Astrocyte of the cerebellum (primary cell): ENCODE data around the gene ERBB4.

Experiments
- DNase-seq: peaks from one replicate; pipeline ENCODE4 v3.0.0-alpha.2; 2011; ENCODE audit warnings: low read depth
- H3K4me3 ChIP-seq: 2 replicates; pipeline ENCODE4 v1.5.1; 2011; ENCODE audit warnings: mild to moderate bottlenecking, low read depth, low read length, moderate library complexity
- in situ Hi-C: cut with HindIII; loops from 2 replicates; pipeline ENCODE4 v1.10.0; 2017; ENCODE audit warnings: low sequenced_read_pairs
- TF ChIP-seq, protein P1 (sequence below): IDR thresholded peaks from 2 replicates; pipeline ENCODE4 v1.5.1; 2012; ENCODE audit warnings: low read length, low read depth, moderate library complexity, mild to moderate bottlenecking; ENCODE audit errors: missing control alignments

Gene ERBB4

GRCh38 chr2:211822686-211823335, 715.8 kb downstream of the ERBB4 start:
- H3K4me3 ChIP-seq, result no peak overlapping the region
- DNase-seq, result no peak
- TF ChIP-seq, protein P1, sequence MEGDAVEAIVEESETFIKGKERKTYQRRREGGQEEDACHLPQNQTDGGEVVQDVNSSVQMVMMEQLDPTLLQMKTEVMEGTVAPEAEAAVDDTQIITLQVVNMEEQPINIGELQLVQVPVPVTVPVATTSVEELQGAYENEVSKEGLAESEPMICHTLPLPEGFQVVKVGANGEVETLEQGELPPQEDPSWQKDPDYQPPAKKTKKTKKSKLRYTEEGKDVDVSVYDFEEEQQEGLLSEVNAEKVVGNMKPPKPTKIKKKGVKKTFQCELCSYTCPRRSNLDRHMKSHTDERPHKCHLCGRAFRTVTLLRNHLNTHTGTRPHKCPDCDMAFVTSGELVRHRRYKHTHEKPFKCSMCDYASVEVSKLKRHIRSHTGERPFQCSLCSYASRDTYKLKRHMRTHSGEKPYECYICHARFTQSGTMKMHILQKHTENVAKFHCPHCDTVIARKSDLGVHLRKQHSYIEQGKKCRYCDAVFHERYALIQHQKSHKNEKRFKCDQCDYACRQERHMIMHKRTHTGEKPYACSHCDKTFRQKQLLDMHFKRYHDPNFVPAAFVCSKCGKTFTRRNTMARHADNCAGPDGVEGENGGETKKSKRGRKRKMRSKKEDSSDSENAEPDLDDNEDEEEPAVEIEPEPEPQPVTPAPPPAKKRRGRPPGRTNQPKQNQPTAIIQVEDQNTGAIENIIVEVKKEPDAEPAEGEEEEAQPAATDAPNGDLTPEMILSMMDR, result no peak
- in situ Hi-C loops, result no loop called here

DNA sequence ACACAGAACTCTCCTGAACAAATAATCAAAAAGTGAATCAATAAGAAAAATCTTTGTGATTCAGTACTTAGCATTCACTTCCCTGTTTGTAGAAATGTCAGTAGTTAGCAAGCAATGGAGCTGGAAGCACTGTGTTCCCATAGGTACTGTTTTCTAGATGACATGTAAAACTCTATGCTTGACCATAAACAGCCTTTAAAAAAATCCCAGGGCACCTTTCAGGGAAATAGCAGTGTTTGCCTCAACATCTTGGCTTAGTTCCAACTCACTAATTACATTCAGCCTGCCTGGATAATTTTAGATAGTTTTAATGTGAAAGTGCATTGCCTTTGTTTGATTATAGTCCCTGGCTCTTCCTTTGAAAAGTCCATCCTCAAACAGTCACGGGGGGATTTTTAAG, 721.8 kb downstream of the ERBB4 start:
- H3K4me3 ChIP-seq, result no peak overlapping the region
- in situ Hi-C loops, result no loop called here
- TF ChIP-seq, protein P1, result no peak
- DNase-seq, result no peak

GRCh38 chr2:211812587-211812986, 726.0 kb downstream of the ERBB4 start:
- in situ Hi-C loops, result no loop called here
- DNase-seq, result no peak
- TF ChIP-seq, protein P1, result no peak
- H3K4me3 ChIP-seq, result no peak overlapping the region

GRCh38 chr2:211802666-211803065, 735.9 kb downstream of the ERBB4 start:
- in situ Hi-C loops, result no loop called here
- H3K4me3 ChIP-seq, result no peak overlapping the region
- TF ChIP-seq, protein P1, result no peak
- DNase-seq, result no peak

GRCh38 chr2:211800001-211800400, 738.6 kb downstream of the ERBB4 start:
- in situ Hi-C loops, result no loop called here
- DNase-seq, result no peak
- no peak overlapping the region for H3K4me3 ChIP-seq
- TF ChIP-seq, protein P1, result no peak

GRCh38 chr2:211798868-211799267, 739.7 kb downstream of the ERBB4 start:
- H3K4me3 ChIP-seq, result no peak overlapping the region
- TF ChIP-seq, protein P1, result no peak
- in situ Hi-C loops, result no loop called here
- DNase-seq, result no peak
